GM18502 (cell line): ENCODE results near the gene MUC6.

Experiments used
- ATAC-seq: cut with Tn5 transposase; IDR thresholded peaks from one replicate; pipeline ENCODE4 v1.9.1; 2021; ENCODE audit warnings: mild to moderate bottlenecking; ENCODE audit not compliant: unreplicated experiment, poor library complexity

The MUC6 gene

GRCh38 chr11:1036303-1036923 is at the start of gene MUC6:
Gene MUC6, minus strand, starts transcription at chr11:1036718. Its CDS starts 63 bp downstream, at chr11:1036655.
- ATAC-seq = no peak

GRCh38 chr11:1085440-1086170 is 49.1 kb upstream of the MUC6 start:
- ATAC-seq = no peak

GRCh38 chr11:1084561-1085439 is 48.3 kb upstream of the MUC6 start:
- no peak for ATAC-seq

GRCh38 chr11:1083621-1084551 is 47.4 kb upstream of the MUC6 start:
- ATAC-seq = no peak

GRCh38 chr11:1082728-1083620 is 46.5 kb upstream of the MUC6 start:
- no peak for ATAC-seq

- ATAC-seq = no peak
These were observed 45.8 kb upstream of the MUC6 start for GRCh38 chr11:1082346-1082727.

- ATAC-seq = no peak
These were observed 45.2 kb upstream of the MUC6 start for GRCh38 chr11:1081601-1082311.

GRCh38 chr11:1078191-1078601 is 41.7 kb upstream of the MUC6 start:
- ATAC-seq = no peak

- no peak for ATAC-seq
These were observed 41.0 kb upstream of the MUC6 start for GRCh38 chr11:1077417-1078119.

- no peak for ATAC-seq
These were observed 40.5 kb upstream of the MUC6 start for GRCh38 chr11:1077033-1077416.

- ATAC-seq = no peak
These were observed 39.6 kb upstream of the MUC6 start for GRCh38 chr11:1076061-1076665.

GRCh38 chr11:1075341-1075911 is 38.9 kb upstream of the MUC6 start:
- no peak for ATAC-seq

GRCh38 chr11:1074244-1075221 is 38.0 kb upstream of the MUC6 start, which contains the start of gene MUC2:
Gene MUC2, plus strand, starts transcription at chr11:1074874.
- ATAC-seq = no peak

GRCh38 chr11:1073851-1074243 is 37.3 kb upstream of the MUC6 start:
- ATAC-seq = no peak

GRCh38 chr11:1073261-1073724 is 36.8 kb upstream of the MUC6 start:
- no peak for ATAC-seq

- ATAC-seq = no peak
These were observed 36.3 kb upstream of the MUC6 start for GRCh38 chr11:1072821-1073231.
